GM21717 (cell line): ENCODE data around the gene IFT122.

ENCODE experiments used
- ATAC-seq: cut with Tn5 transposase; IDR thresholded peaks from one replicate; pipeline ENCODE4 v1.9.1; 2021; ENCODE audit warnings: mild to moderate bottlenecking, moderate library complexity; ENCODE audit not compliant: unreplicated experiment

The IFT122 gene

DNA sequence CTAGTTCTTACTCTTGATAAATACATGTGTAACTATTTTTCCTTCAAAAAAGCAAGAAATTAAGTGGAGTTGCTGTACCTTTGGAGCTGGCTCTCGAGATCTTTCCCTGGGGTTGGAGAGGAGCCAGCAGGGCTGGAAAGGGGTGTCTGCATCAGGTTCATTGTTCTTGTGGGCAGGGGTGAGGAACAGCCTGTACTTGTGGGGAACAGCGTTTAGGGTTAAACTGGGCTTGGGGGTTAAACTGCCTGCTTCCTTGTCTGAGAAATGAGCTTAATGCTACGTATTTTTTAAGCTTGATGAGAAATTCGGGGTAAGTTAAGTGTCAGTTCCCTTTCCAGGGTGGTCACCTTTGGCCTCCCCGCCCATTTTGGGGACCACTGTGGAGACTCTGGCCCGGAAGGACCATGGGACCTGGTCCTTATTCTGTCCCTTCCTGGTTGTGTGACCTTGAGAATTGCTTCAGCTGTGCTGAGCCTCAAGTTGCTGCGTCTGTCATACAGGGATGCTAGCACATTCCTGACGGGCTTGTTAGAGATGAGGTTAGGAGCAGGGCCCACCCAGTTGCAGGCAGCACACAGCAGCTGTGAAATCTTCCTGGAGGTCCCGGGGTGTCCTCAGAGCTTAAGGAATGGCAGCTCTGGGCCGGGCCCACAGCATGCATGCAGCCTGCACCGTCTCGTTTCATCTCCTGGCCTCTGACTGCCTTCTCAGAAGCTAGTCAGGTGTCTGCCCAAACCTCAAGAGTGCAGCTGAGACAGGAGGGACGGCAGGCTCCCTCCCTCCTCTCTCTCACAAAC lies 114.5 kb downstream of the IFT122 start:
- ATAC-seq = no peak

DNA sequence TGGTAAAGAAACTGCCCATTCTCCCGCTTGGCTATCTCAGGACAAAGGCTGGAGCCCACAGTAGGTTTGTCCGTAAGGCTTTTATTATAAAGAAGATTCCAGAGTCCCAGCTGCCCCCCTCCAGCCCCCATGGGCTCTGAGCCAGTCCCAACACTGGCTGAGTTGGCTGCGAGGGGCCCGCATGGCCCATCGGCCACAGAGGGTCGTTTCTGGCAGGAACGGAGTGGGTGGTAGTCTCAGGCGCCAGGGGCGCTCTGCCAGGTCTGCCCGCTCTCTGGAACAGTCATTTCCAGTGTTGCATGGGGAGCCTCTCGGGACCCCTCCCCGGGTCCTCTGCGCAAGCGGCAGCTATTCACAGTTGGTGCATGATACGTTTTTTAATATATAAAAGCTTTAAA lies 115.1 kb downstream of the IFT122 start:
- ATAC-seq = no peak

DNA sequence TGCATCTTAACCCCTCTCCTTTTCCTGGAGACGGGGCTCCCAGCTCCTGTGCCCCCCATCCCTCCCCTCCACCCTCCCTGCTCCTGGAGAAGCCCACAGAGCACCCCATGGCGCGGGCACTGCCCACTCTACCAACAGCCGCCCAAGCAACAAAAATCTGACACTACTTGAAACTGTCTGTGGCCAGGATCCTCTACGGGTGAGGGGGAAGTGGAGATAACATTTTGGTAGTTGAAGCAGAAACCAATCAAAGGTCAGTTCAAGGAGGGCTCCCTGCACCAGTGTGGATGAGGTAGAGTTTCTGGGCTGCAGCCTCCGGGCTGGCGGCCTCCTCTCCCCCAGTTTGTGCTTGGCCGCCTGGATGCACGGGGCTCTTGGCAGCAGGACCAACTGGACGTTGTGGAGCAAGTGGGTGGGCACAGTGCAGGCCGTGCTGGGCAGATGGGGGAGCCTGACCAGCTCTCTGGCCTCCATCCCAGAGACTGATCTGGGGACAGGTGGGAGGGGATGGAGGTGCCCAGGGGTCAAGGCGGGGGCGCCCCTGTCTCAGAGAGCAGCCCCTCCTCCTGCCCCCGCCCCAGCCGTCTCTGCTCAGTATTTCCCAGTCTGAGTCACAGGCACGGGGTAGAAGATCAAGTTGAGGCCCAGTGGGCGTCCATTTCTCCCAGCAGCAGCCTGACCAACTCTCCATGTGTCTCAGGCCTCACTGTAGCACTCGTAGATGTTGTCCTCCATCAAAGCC lies 115.8 kb downstream of the IFT122 start:
- no peak for ATAC-seq

DNA sequence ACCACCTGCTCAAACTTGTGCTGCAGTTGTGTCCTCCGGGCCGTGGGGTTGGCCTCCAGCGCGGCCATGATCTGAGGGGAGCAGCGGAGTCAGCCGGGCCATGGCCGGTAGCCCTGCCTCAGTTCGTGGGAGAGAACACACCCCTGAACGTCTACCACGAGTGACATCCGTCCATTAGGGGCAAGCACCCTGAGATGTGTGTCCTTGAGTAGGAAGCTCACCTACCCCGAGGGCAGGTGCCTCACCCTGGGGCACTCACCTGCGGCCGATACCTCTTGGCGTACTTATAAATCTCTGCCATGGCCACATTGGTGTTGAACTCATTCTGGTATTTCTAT lies 116.3 kb downstream of the IFT122 start:
- no peak for ATAC-seq

DNA sequence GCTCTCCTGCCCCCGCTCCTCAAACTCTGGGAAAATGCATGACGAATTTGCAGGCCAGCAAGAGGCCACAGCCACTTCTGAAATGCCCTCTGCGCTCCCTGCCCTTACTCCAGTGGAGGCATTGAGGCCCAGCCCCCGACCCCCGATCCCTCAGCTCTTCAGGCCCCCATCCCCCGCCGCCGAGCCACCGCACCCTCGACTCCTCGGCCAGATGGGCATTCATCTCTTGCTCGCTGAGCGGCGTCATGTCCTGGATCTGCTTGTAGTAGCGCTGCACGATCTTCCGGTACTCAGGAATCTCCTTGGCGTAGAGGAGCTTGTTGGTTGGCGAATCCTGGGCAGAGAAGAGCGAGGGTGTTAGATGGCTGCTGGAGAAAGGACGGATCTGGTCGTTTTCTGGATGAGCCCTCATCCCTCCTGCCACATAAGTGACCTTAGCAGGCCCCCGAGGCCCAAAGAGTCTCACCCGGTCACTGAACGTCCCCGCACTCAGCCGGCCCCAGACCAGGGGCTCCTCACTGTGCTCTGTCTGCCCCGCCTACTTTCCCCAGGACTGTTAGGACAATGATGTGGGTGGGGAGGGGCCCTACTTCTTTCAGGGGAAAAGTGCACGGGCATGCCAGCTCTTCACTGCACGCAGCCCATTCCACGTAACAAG lies 117.0 kb downstream of the IFT122 start:
- no peak for ATAC-seq

DNA sequence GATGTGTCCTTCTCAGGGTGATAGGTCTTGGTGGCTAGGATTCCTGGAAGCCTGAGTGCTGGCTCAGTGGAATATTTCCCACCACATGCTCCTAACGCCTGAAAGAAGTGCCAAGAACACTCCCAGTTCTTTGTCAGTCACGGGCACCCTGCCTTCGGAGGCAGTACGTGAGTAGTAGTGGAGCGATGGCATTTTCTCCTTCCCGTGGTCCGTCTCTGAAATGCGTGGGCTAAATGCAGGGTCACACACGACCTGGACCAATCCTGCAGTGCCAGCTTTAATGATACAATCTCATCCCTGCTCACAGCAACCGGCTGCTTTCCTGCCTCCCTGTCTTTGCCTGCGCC lies 117.5 kb downstream of the IFT122 start:
- ATAC-seq = no peak

DNA sequence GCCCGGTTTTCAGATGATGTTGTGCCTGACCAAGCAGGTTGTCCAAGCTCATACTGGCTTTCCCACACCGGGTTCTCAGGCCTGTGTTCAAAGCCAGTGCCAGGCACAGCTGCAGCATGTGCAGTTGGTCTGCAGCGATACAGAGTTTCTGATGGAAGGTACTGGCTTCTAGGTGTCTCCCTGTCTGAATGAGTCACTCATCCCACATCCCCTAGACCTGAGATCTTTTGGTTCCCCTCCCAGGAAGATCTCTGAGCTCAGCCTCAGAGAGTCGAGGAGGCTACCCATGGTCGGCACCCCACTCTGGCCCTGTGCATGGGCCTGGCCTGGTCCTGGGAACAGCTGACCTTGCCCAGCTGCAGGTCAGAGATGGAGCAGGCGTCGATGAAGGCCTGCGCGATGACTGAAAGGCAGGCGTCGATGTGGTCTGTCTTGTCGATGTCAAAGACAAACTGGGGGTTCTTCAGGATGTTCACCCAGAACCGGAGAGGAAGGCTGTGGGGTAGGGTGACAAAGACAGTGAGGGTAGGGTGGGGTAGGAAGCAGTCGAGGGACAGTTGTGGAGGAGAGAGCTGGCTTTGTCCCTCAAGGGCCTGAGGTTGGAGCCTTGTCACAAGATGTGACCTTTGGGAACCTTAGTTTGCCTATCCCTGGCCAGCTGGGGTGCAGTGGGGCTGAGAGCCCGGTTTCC lies 118.2 kb downstream of the IFT122 start:
- no peak for ATAC-seq

DNA sequence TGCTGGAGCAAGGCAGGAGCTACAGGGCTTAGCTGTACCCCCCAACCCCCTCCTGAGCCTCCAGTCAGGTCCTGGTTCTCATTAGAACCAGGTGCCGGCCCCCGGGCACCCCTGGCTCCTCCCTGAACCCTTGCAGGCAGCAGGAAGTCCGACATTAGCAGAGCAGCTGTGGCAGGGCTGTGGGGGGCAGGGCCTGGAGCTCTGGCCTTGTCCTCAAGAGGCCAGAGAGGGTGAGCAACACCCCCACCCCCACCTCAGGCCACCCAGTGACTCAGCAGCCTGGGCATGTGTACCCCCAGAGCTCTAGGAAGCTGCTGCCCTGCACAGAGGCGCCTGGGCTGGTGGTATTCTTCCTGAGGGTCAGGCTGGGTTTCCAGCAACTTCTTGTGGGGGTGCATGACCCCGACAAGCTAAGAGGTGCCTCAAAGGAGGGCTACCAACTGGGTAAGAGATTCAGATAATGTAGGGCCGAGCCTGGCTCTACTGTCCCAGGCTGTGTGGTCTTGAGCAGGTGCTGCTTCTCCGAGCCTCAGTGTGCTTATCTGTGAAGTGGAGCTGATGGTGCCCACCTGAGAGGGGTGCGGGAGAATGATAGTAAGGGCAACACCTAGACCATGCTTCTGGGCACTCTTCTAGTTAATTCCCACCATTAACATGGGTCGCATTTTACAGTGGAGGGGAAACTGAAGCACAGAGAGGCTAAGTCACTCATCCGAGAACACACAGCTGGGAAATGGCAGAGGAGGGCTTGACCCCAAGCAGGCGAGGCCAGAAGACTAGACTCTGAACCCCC lies 118.9 kb downstream of the IFT122 start:
- no peak for ATAC-seq

DNA sequence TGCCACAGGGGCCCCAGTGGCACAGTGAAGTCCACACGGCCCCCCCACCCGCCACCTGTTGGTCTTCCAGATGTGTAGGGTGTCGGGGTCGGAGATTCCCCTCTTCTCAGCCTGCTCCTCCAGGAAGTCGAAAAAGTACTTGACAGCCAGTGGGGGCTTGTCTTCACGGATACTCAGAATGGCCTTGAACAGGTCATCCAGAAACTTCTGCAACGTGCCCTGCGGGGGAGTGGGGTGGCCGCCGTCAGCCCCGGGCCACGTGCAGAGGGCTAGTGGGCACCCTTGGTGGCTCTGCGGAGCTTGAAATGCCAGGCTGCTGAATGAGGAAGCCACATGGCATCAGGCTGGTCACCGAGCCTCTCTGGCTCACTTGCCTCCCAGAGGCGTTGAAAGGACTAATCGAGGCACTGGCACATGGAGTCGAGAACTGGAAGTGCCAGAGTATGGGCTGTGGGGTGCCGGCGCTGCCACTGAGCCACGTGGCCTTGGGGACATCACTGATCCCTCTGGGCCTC lies 119.6 kb downstream of the IFT122 start:
- no peak for ATAC-seq

DNA sequence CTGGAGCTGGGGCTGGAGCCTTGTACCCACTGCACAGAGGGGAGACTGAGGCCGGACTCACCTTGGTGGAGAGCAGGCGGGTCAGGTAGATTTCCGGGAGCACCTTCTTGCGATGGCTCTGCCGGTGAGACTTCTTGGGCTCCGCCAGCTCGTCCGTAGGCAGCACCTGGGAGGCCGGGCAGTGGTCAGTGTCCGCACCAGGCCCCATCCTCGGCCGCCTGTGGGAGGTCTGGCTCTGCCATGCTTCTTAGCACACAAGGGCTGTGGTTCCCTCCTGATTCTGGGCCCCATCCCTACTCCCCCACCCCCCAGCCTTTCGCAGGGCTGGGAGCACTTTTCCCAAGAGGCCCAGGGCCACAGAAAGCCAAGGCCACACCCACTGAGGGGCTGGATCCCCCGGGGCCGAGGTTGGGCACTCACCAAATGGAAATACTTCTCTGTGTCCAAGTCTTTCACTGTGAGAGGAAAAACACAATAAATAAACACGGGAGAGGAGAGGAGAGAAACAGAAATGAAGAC lies 120.3 kb downstream of the IFT122 start:
- no peak for ATAC-seq

DNA sequence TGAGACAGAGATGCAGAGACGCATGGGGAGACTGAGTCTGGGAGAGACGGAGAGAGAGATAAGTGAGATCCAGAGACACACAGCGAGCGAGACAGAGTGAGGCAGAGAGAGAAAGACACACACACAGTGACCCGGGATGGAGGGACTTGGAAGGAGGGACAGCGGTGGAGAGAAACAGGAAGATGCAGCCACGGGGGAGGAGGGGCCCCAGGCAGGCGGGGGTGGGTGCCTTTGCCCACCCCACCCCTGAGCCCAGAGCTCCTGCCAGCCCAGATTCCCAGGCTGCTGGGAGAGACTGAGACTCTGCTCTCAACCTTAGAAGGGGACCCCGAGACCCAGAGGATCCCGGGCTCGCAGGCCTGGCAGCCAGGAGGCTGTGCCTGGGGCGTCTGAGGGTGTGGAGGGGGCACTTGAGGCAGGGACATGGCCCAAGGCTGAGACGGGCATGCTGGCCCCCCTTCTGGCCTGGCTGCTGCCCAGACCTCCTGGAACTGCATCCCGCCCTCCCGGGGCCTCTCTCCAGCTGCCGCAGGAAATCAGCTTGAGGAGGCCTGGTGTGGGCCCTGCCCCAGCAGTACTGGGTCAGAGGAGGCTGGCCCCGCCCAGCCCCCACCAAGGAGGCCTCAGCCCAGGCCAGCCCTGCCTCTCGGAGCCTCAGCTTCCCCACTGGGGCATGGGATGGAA lies 121.0 kb downstream of the IFT122 start:
- no peak for ATAC-seq

DNA sequence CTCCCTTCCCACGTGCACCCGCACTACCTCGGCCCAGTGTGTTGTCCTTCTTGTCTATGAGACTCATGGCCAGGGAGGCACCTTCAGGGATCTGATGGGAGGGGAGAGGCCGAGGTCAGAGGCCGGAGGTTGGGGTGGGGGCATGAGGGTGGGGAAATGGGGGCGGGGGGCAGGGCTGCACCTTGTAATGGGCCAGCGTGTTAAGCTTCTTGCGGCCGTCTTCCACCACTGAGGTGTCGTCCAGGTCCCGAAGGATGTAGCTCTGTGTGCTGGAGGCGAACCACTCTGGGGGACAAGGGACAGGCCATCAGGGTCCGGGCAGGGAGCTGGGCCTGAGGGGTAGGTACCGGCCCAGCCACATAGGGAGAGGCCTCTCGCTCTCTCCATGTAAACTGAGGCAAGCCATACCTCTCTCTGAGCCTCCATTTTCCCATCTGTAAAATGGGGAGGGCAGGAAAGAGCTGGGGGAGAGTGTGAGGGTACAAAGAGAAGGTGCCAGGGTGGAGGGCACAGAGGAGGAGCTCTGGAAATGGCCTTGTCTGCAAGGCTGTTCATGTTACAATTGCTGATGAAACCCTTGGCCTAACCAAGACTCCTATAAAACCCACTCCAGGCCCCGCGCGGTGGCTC lies 121.7 kb downstream of the IFT122 start:
- ATAC-seq = no peak

DNA sequence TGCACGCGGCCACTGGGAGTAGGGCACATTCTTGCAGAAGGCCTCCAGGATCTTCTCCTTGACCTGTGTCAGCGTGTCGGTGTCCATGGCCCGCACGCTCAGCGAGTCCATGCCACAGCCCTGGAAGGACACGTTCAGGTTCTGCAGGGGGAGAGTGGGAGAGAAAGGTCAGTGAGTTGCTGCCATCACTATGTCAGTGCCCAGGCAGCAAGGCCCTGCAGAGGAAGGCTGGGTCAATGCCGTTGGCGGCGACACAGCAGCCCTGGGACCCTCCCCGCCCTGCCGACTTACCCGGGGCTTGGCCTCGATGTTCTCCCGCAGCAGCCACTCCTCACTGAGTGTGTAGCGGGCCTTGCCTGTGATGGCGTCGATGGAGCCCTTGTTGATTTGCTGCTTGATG lies 122.8 kb downstream of the IFT122 start:
- ATAC-seq = no peak

DNA sequence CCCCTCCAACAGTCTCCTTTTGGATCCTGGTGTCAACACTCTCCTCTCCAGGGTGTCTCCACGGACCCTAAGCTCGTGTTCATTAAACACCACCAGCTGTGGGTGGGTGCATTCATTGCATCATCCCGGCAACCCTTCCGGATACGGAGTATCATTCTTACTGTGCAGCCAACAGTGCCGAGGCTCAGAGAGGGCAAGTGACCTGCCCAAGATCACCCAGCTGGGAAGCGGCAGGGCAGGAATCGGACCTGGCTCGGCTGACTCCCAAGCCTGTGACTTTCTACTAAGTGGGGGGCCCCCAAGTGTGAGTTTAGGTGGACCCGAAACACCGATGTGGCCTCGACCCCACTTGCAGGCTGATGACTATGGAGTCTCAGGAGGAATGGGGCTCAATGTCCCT lies 123.3 kb downstream of the IFT122 start:
- no peak for ATAC-seq

DNA sequence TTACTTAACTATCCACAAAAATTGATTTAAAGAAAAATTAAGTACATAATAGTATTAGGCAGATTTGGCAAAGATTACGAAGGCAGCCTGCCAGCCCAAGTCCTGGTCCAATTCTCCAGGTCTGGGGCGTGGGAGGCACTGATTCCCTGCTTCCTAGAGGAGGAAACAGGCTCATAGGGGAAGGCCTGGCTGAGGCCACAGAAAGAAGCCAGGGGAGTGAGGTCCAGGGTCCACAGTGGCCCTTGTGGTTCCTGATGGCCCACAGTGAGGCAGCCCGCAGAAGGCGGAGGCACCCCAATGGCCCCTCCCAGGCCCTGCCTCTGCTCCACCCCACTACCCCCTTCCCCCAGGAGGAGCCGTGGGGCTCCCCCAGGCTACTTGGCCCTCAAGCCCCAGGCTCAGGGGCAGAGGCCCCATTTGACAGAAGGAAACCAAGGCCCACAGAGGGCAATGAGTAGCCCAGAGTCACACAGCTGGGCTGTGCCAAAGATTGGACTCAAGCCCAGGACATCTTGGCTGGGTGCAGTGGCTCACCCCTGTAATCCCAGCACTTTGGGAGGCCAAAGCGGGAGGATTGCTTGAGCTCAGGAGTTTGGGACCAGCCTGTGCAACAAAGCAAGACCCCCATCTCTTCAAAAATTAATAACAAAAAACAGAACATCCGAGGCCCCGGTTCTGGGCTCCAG lies 124.0 kb downstream of the IFT122 start:
- no peak for ATAC-seq

DNA sequence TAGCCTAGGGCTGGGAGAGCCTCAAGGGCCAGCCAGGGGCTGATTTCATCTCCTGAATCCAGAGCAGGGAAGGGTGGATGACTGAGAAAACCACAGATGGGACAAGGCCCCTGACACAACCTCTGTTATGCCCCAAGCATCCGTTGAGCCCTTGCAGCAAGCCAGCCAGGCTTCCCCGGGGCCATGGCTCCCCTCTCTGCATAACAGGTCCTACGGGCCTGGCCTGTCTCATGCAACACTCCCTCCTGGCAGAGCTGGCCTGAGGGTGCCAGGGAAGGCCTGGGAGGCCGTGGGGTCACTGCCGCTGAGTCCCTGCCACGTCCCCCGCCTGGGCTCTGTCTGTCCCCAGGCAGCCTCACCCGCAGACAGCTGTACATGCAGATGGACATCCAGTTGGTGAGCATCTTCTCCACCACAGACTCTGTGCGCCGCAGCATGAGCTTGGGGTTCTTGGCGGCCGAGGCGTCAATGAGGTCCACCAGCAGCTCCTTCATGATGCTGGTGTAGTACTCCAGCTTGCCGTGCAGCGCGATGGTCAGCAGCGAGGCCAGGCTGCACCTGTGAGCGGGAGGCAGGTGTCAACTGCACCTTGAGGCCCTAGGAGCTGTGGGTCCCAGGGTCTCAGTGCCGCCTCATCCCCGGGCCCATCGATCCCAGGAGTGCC lies 125.1 kb downstream of the IFT122 start:
- no peak for ATAC-seq

DNA sequence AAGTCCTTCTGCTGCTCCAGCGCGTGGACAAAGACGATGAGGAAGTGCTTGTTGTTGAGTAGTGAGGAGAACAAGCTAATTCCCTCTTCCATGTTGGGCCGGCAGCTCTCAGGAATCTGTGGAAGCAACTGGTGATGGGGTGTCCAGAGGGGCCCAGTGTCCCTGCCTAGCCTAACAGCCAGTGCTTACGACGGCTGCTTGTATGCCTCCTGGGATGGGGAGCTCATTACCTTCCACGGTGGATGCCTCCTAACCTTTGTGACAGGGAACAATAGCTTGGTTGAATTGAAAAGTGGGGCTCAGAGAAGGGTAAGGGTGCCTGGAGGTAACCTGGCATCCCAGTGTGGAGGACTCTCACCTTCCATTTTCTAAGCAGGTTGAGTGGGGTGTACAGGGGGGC lies 125.9 kb downstream of the IFT122 start:
- ATAC-seq = no peak

DNA sequence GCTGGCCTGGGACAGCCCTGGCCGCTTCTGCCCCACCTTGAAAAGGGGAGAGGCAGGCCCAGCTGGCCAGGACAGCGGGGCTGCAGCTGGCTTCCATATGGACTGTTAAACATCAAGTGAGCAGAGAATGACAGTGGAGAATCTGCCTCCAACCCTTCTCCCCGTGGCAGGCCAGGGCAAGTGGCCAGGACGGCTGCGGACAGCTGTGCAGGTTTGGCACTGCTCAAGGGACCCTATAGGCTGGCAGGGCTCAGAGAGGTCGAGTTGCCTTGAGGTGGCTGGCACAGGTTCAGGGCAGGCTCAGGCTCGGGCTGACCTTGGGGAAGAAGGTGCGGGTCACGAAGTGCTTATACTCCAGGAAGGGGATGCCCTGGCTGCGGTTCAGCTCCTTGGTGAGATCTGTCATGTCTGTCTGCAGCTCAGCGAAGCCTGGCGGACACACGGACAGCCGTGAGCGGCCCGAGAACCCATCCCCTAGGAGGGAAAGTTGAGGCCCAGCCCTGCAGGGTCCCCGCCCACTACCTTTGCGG lies 127.2 kb downstream of the IFT122 start:
- no peak for ATAC-seq
